Esophagus (tissue), 2 donors: ENCODE measurements around the gene MCCD1. TPM values are rescaled to one million over a fixed set of nuclear protein-coding genes. Genes with fewer than 3 reads are reported as not detected.
"Not testable (repeated sequence)": the region's sequence is repeated elsewhere in the genome, so short reads cannot be mapped to it uniquely, and the experiment has no call there.

Experiments
- H3K27ac ChIP-seq, 2 donors: one replicate each; pipeline ENCODE4 v1.5.1; 2013; ENCODE audit warnings: low read depth in 2 of 2, mild to moderate bottlenecking in 2 of 2, inconsistent platforms in 1 of 2, low read length in 1 of 2, moderate library complexity in 1 of 2
- H3K27me3 ChIP-seq, 2 donors: one replicate each; pipeline ENCODE4 v1.6.1; 2013; ENCODE audit warnings: low read length in 2 of 2, control low read depth in 1 of 2, mild to moderate bottlenecking in 1 of 2; ENCODE audit not compliant: insufficient read depth in 2 of 2, control insufficient read depth in 1 of 2
- H3K36me3 ChIP-seq, 2 donors: one replicate each; pipeline ENCODE4 v1.6.1; 2013; ENCODE audit warnings: low read length in 1 of 2; ENCODE audit not compliant: control insufficient read depth in 2 of 2, insufficient read depth in 2 of 2
- H3K4me1 ChIP-seq, 2 donors: one replicate each; pipeline ENCODE4 v1.6.1; 2013; ENCODE audit warnings: low read length in 1 of 2; ENCODE audit not compliant: control insufficient read depth in 2 of 2, insufficient read depth in 2 of 2
- H3K4me3 ChIP-seq, 2 donors: one replicate each; pipeline ENCODE4 v1.5.1; 2013; ENCODE audit warnings: low read length in 2 of 2, mild to moderate bottlenecking in 2 of 2, low read depth in 1 of 2, moderate library complexity in 1 of 2
- H3K9me3 ChIP-seq, 2 donors: one replicate each; pipeline ENCODE4 v1.6.1; 2013; ENCODE audit warnings: mild to moderate bottlenecking in 2 of 2, low read depth in 1 of 2, low read length in 1 of 2, moderate library complexity in 1 of 2; ENCODE audit not compliant: control insufficient read depth in 2 of 2, insufficient read depth in 1 of 2
- WGBS, 2 donors: extraction: QIAGEN DNeasy Blood & Tissue Kit; methylation state at CpG; one replicate each; pipeline ENCODE4 v1.1.7; 2013; 5-methylcytosine and 5-hydroxymethylcytosine counted together
- polyA plus RNA-seq, 2 donors: library from polyadenylated mRNA; stranded (reverse); fragments of 200-250 nt; gene quantifications; one replicate each; pipeline ENCODE4 v1.2.3, GENCODE V29; 2013
- donor health status: healthy with polysubstance abuse.
- donor health status: Bipolar disorder and iron deficiency.

The MCCD1 gene
- polyA plus RNA-seq, 2 donors, result not detected

DNA sequence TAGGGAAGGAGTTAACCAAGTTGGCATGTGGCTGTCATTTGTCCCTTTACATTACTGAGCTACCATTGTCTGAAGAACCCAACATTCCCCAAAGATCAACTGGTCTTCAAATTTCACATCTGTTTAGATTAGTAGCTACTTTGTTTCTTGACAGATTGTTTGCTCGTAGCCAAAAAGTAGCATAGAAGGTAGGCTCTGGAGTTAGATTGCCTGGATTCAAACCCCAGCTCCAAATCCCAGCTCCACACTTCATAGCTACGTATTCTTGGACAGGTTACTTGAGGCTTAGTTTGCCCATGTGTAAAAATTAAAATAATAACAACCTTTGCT is 19.7 kb downstream of the MCCD1 start:
- Histone ChIP-seq H3K27ac (peak overlapping the region in 1 of 2 donors; percentile 81), H3K9me3 (no peaks in the 10 kb centered on the region), H3K36me3 (peaks cover 0 to 3% of the 10 kb centered on the region in 2 donors), H3K4me3 (no peak overlapping the region), H3K4me1 (peaks cover 3 to 6% of the 10 kb centered on the region in 2 donors), H3K27me3 (no peaks in the 10 kb centered on the region)
- 85 to 96% methylated on average over 2 of the region's 2 CpGs for WGBS, 2 donors

DNA sequence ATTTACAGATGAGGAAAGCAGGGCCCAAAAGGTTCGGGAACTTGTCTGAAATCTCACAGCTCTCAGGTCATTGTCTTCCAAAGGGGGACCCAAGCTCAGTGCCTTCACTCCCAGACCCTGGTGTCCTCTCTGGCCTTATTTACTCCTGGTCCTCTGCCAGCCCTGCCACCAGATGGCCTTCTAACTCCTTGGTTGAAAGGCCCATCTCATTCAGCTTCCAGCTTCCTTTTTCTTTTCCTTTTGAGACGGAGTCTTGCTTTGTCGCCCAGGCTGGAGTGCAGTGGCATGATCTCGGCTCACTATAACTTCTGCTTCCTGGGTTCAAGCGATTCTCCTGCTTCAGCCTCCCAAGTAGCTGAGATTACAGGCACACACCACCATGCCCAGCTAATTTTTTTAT is 22.6 kb downstream of the MCCD1 start:
- not testable (repeated sequence) for H3K9me3 ChIP-seq, H3K4me1 ChIP-seq, H3K27me3 ChIP-seq, H3K36me3 ChIP-seq, H3K27ac ChIP-seq, H3K4me3 ChIP-seq
- WGBS, 2 donors, result 60 to 62% methylated on average over 4 to 5 of the region's 5 CpGs

DNA sequence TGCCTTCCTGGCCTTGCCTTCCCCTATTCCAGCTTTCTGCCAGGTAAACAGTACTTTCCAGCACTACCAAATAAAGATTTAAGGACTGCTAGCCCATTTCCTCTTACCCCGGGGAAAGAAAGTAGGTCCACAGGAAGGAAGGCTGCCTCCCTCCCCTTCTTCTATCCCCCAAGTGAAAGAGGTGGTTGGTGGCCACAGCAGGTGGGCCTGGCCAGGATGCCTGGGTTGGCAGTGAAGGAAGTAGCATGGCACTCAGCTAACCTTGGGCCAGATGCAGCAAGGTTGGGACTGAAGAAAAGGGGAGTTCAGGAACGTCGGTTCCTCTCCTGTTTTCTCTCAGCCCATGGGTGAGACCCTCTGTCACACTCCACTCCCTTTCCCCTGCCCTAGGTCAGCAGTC is 27.5 kb downstream of the MCCD1 start:
- 67 to 75% methylated on average over 3 of the region's 3 CpGs for WGBS, 2 donors

DNA sequence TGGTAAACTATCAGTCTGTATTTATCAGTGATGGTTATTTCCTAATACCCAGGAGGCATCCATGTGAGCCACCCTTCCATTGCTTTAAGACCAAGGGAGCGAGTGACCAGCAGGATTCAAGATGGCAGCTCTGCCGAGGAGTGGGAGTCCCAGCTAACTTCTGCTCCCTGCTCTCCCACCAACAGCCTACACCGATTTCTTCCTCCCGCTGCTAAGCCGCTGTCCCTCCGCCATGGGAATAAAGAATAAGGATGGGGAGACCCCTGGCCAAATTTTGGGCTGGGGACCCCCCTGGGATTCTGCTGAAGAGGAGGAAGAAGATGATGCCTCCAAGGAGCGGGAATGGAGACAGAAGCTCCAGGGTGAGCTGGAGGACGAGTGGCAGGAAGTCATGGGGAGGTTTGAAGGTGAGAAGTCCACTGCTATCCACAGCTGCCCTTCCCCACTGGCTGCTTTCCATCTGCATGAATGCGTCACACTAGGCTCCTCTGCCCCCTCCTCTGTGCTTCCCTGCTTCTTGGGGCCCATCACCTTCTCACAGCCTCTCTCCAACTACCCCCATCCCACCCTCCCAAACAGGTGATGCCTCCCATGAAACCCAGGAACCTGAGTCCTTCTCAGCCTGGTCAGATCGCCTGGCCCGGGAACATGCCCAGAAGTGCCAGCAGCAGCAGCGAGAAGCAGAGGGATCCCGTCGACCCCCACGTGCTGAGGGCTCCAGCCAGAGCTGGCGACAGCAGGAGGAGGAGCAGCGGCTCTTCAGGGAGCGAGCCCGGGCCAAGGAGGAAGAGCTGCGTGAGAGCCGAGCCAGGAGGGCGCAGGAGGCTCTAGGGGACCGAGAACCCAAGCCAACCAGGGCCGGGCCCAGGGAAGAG is 28.9 kb downstream of the MCCD1 start:
- Histone ChIP-seq H3K9me3 (no peaks in the 10 kb centered on the region), H3K4me3 (no peak overlapping the region), H3K27ac (no peak overlapping the region), H3K27me3 (no peaks in the 10 kb centered on the region), H3K36me3 (peaks cover 0 to 31% of the 10 kb centered on the region in 2 donors), H3K4me1 (peaks cover 0 to 5% of the 10 kb centered on the region in 2 donors)
- 74 to 78% methylated on average over 24 of the region's 24 CpGs for WGBS, 2 donors

More for the DNA sequence above, 27.5 kb downstream of the MCCD1 start:
- H3K27ac ChIP-seq, result no peak overlapping the region
- H3K27me3 ChIP-seq, result no peaks in the 10 kb centered on the region
- H3K36me3 ChIP-seq, result peaks cover 0 to 31% of the 10 kb centered on the region in 2 donors
- peaks cover 0 to 5% of the 10 kb centered on the region in 2 donors for H3K4me1 ChIP-seq
- no peaks in the 10 kb centered on the region for H3K9me3 ChIP-seq
- no peak overlapping the region for H3K4me3 ChIP-seq

DNA sequence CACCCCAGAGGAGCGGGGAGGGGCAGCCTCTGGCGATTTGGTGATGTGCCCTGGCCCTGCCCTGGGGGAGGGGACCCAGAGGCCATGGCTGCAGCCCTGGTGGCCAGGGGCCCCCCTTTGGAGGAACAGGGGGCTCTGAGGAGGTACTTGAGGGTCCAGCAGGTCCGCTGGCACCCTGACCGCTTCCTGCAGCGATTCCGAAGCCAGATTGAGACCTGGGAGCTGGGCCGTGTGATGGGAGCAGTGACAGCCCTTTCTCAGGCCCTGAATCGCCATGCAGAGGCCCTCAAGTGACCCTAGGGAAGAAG is 29.5 kb downstream of the MCCD1 start:
- 84 to 87% methylated on average over 8 of the region's 8 CpGs for WGBS, 2 donors
- Histone ChIP-seq H3K36me3 (peaks cover 0 to 31% of the 10 kb centered on the region in 2 donors), H3K27me3 (no peaks in the 10 kb centered on the region), H3K9me3 (no peaks in the 10 kb centered on the region), H3K4me1 (peaks cover 0 to 5% of the 10 kb centered on the region in 2 donors), H3K4me3 (no peak overlapping the region), H3K27ac (no peak overlapping the region)

DNA sequence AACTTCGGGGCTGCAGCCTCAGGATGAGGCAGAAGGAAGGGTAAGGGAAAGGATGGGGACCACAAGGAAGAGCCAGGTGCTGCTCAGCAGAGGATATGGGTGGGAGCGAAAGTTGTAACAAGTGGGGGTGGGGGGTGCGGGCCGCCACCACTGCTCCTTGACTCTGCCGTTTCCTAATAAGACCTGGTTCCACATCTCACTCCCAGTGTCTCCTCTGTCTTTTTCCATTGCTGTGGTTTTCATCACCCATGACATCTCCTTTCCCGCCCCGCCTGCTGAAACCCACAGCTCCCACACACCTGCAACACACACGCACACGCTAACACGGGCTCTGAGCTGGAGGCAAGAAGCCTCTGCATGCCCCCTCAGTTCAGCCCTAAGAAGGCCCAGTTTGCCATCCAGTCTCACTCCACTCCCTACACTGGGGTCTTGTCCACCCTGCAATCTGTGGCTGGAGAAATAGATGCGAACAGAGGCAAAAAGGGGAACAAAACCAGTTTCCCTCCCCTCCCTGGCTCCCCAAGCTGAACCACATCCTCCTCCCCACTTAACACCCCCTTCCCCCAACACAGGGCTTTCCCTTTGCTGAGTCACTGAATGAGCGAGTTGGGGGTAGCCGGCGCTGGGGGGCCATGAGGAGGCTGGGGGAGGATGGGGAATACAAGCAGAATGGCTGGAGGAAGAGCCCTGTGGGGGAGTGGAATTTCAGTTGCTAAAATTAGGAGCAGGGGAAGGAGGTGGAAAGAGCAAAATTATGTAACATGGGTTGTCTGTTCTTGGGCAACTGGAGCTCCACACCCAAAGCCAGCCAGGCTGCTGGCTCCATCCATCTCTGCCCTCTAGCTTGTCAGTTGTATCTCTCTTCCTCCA is 30.1 kb downstream of the MCCD1 start:
- Histone ChIP-seq H3K4me3 (no peak overlapping the region), H3K36me3 (peaks cover 0 to 31% of the 10 kb centered on the region in 2 donors), H3K27me3 (no peaks in the 10 kb centered on the region), H3K4me1 (peaks cover 0 to 5% of the 10 kb centered on the region in 2 donors), H3K27ac (peak overlapping the region; percentile 38 to 53), H3K9me3 (no peaks in the 10 kb centered on the region)
- WGBS, 2 donors, result 65 to 78% methylated on average over 14 of the region's 14 CpGs

DNA sequence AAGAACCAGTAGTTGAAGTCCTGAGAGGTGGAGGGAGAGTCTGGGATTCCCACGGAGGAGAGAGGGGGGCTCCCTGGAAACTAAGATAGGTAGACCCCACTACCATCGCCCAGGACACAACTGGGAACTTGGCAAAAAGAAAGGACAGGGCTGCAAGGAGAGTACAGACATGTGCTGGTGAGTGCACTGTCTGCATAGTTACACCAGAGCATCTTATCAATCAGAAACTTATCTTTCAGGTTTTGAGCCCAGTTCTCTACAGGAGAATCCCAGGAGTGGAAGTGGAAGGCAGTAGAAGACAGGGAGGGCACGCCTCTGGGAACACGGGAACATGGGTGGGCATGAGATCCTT is 30.8 kb downstream of the MCCD1 start:
- Histone ChIP-seq H3K4me1 (peaks cover 0 to 5% of the 10 kb centered on the region in 2 donors), H3K4me3 (no peak overlapping the region), H3K36me3 (peaks cover 0 to 29% of the 10 kb centered on the region in 2 donors), H3K27ac (peak overlapping the region; percentile 35 to 38), H3K27me3 (no peaks in the 10 kb centered on the region), H3K9me3 (no peaks in the 10 kb centered on the region)
- 65 to 77% methylated on average over 4 of the region's 4 CpGs for WGBS, 2 donors

DNA sequence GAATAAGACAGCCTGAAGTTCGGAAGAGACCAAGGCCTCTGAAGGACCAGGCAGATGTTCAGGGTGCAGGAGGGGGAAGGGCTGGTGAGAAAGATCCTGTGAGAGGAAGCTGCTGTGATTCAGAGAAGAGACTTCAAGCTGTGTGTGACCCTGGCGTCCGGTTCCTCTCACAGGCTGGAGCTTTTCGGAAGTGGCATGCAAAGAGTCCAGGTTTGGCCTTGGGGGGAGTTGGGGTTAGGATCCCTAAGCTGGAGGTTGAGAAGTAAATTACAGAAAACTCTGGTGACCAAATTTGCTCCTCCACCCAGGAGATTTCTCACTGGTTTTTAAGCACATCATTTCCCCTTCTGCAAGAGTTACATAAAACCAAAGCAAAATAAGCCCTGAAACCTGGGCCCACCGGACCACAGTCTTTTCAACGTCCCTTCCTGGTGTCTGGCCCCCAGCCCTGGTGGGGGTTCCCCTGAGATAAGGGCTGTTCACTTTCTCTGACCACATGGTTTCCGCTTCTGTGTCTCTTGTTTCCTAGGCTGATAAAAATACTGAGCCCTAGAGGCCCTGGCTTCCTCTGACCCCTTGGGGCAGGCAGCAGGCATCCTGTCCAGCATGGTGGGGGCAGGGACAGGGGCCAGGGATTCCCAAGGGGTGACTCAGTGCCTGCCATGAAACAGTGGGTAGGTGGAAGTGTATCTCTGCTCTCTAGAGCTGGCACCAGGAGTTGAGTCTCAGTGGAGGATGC is 31.4 kb downstream of the MCCD1 start:
- Histone ChIP-seq H3K27ac (peak overlapping the region in 1 of 2 donors; percentile 35), H3K36me3 (peaks cover 0 to 29% of the 10 kb centered on the region in 2 donors), H3K27me3 (no peaks in the 10 kb centered on the region), H3K4me3 (no peak overlapping the region), H3K9me3 (no peaks in the 10 kb centered on the region), H3K4me1 (peaks cover 0 to 5% of the 10 kb centered on the region in 2 donors)
- WGBS, 2 donors, result 54 to 61% methylated on average over 7 of the region's 7 CpGs

DNA sequence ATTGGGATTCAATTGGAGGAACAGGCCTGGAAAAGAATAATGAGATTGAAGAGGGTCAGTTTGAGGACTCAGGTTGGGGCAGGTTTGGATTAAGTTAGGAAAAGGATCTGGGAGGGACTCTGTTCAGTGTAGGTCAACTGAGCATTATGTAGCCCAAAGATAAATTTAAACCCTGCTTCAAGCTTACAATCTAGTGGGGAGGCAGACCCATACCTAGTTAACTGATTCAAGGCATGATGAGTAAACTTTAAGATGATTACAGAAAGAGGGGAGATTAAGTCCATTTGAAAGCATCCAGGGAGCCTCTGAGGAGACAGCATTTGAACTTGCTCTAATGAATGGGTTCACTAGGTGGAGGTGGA is 31.9 kb downstream of the MCCD1 start:
- no peaks in the 10 kb centered on the region for H3K9me3 ChIP-seq
- H3K27ac ChIP-seq, result no peak overlapping the region
- no peaks in the 10 kb centered on the region for H3K27me3 ChIP-seq
- peaks cover 0 to 29% of the 10 kb centered on the region in 2 donors for H3K36me3 ChIP-seq
- peaks cover 0 to 5% of the 10 kb centered on the region in 2 donors for H3K4me1 ChIP-seq
- H3K4me3 ChIP-seq, result no peak overlapping the region
